ENCODE results near the gene ULK4.

ULK4 gene

DNA sequence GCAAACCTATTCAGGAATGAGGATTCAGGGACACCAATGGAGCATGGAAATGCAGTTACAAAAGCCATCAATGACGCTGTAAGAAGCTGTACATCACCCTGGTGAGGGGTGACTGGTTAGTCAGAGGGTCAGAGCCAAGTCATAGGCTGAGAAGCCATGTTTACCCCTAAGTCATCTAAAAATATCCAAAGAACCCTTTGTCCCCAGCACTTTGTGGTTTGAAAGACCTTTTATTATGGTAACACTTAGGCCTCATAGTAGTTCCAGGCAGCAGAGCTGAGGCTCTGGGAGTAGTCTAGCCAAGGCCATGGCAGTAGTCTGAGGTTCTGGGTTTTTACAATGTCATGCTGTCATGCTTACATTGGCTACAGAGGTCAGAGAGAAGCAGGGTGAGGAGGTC lies 631.4 kb downstream of the ULK4 start:
- no peak for DNase-seq (ENCODE audit: low read depth in 1 of 2, low spot score in 1 of 2)
- TF ChIP-seq, protein P1, sequence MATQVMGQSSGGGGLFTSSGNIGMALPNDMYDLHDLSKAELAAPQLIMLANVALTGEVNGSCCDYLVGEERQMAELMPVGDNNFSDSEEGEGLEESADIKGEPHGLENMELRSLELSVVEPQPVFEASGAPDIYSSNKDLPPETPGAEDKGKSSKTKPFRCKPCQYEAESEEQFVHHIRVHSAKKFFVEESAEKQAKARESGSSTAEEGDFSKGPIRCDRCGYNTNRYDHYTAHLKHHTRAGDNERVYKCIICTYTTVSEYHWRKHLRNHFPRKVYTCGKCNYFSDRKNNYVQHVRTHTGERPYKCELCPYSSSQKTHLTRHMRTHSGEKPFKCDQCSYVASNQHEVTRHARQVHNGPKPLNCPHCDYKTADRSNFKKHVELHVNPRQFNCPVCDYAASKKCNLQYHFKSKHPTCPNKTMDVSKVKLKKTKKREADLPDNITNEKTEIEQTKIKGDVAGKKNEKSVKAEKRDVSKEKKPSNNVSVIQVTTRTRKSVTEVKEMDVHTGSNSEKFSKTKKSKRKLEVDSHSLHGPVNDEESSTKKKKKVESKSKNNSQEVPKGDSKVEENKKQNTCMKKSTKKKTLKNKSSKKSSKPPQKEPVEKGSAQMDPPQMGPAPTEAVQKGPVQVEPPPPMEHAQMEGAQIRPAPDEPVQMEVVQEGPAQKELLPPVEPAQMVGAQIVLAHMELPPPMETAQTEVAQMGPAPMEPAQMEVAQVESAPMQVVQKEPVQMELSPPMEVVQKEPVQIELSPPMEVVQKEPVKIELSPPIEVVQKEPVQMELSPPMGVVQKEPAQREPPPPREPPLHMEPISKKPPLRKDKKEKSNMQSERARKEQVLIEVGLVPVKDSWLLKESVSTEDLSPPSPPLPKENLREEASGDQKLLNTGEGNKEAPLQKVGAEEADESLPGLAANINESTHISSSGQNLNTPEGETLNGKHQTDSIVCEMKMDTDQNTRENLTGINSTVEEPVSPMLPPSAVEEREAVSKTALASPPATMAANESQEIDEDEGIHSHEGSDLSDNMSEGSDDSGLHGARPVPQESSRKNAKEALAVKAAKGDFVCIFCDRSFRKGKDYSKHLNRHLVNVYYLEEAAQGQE (IDR thresholded peaks at IDR 0.05; ENCODE audit: insufficient replicate concordance, low read depth), result no peak
- TF ChIP-seq, protein P2, sequence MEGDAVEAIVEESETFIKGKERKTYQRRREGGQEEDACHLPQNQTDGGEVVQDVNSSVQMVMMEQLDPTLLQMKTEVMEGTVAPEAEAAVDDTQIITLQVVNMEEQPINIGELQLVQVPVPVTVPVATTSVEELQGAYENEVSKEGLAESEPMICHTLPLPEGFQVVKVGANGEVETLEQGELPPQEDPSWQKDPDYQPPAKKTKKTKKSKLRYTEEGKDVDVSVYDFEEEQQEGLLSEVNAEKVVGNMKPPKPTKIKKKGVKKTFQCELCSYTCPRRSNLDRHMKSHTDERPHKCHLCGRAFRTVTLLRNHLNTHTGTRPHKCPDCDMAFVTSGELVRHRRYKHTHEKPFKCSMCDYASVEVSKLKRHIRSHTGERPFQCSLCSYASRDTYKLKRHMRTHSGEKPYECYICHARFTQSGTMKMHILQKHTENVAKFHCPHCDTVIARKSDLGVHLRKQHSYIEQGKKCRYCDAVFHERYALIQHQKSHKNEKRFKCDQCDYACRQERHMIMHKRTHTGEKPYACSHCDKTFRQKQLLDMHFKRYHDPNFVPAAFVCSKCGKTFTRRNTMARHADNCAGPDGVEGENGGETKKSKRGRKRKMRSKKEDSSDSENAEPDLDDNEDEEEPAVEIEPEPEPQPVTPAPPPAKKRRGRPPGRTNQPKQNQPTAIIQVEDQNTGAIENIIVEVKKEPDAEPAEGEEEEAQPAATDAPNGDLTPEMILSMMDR (IDR thresholded peaks at IDR 0.05; ENCODE audit: insufficient read depth, low read length), result no peak
- no peak for TF ChIP-seq POLR2AphosphoS5 (IDR thresholded peaks at IDR 0.05; ENCODE audit: low read depth)
- TF ChIP-seq SPI1 (IDR thresholded peaks at IDR 0.05; ENCODE audit: borderline replicate concordance, low read depth), result no peak
- TF ChIP-seq GABPA (IDR thresholded peaks at IDR 0.05; ENCODE audit: low read depth), result no peak
- H3K4me3 ChIP-seq (replicated peaks; ENCODE audit: insufficient read depth, low read length), result no peak overlapping the region
- no peak overlapping the region for H3K27ac ChIP-seq (replicated peaks)
- no peaks in the 10 kb centered on the region for H3K27me3 ChIP-seq (ENCODE audit: insufficient read depth, poor library complexity, severe bottlenecking)

DNA sequence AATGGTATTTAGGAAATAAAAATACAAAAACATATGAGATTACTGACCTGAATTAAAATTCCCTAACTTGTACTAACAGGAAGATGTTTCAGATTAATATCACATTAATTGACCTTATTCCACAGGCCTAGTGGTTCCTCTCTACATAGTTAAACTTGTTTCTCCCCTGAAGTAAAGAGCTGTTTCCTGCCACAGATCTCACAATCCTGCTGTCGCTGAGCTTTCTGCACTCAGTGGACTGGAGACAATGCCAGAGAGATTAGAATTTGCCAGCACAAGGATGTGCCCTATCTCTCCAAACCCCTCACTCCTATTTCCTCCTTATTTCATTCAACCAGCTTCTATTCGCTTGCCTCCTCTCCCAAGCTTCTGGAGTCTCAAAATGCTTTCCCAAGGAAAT lies 632.0 kb downstream of the ULK4 start:
- DNase-seq (ENCODE audit: low read depth in 1 of 2, low spot score in 1 of 2), result no peak
- no peak overlapping the region for H3K4me3 ChIP-seq (replicated peaks; ENCODE audit: insufficient read depth, low read length)
- no peaks in the 10 kb centered on the region for H3K27me3 ChIP-seq (ENCODE audit: insufficient read depth, poor library complexity, severe bottlenecking)
- TF ChIP-seq GABPA (IDR thresholded peaks at IDR 0.05; ENCODE audit: low read depth) (no peak), SPI1 (IDR thresholded peaks at IDR 0.05; ENCODE audit: borderline replicate concordance, low read depth) (no peak), POLR2AphosphoS5 (IDR thresholded peaks at IDR 0.05; ENCODE audit: low read depth) (no peak)
- TF ChIP-seq, protein P1 (IDR thresholded peaks at IDR 0.05; ENCODE audit: insufficient replicate concordance, low read depth), result no peak
- TF ChIP-seq, protein P2 (IDR thresholded peaks at IDR 0.05; ENCODE audit: insufficient read depth, low read length), result no peak
- H3K27ac ChIP-seq (replicated peaks), result no peak overlapping the region

DNA sequence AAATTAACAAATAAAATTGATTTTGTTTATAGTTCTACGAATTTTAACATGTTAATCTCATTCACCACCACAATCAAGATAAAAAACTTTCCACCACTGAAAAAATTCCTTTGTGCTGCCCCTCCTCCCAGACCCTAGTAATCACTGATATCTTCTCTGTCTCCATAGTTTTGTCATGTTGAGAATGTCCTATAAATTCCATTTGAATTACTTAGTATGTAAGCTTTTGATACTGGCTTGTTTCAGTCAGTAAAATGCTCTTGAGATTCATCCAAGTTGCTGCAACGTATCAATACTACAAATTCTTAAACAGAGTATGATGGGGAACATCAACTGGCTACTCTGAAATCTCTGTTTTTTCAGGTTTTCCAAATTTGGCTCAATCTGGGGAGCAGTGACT lies 633.0 kb downstream of the ULK4 start:
- no peak for DNase-seq (ENCODE audit: low read depth in 1 of 2, low spot score in 1 of 2)
- Histone ChIP-seq H3K27ac (replicated peaks) (no peak overlapping the region), H3K27me3 (ENCODE audit: insufficient read depth, poor library complexity, severe bottlenecking) (no peaks in the 10 kb centered on the region), H3K4me3 (replicated peaks; ENCODE audit: insufficient read depth, low read length) (no peak overlapping the region)
- TF ChIP-seq SPI1 (IDR thresholded peaks at IDR 0.05; ENCODE audit: borderline replicate concordance, low read depth) (no peak), POLR2AphosphoS5 (IDR thresholded peaks at IDR 0.05; ENCODE audit: low read depth) (no peak), GABPA (IDR thresholded peaks at IDR 0.05; ENCODE audit: low read depth) (no peak)
- TF ChIP-seq, protein P2 (IDR thresholded peaks at IDR 0.05; ENCODE audit: insufficient read depth, low read length), result no peak
- TF ChIP-seq, protein P1 (IDR thresholded peaks at IDR 0.05; ENCODE audit: insufficient replicate concordance, low read depth), result no peak
